Suppressor macrophage treated with lipopolysaccharide for 4 hours (primary cell): Measurements from ENCODE around the gene CNPPD1.
"Not testable (repeated sequence)": the region's sequence is repeated elsewhere in the genome, so short reads cannot be mapped to it uniquely, and the experiment has no call there.

Experiments used
- DNase-seq: peaks from one replicate; pipeline ENCODE4 v3.0.0-alpha.2; 2020

Gene CNPPD1

GRCh38 chr2:219207884-219208740 is 31.4 kb upstream of the CNPPD1 start:
- DNase-seq: no peak

- no peak for DNase-seq
These were observed 30.6 kb upstream of the CNPPD1 start for GRCh38 chr2:219207134-219207883.

GRCh38 chr2:219206328-219207133 is 29.8 kb upstream of the CNPPD1 start, which contains the start of gene ZFAND2B:
Gene ZFAND2B (plus strand): TSS chr2:219206782. CDS start chr2:219206988, 206 bp downstream.
- DNase-seq: peak; percentile 97

- DNase-seq: no peak
These were observed 29.2 kb upstream of the CNPPD1 start for GRCh38 chr2:219205981-219206327.

- DNase-seq: no peak
These were observed 28.4 kb upstream of the CNPPD1 start for GRCh38 chr2:219205165-219205538.

GRCh38 chr2:219204425-219205164 is 27.9 kb upstream of the CNPPD1 start:
- DNase-seq: no peak

- not testable (repeated sequence) for DNase-seq
These were observed 24.6 kb upstream of the CNPPD1 start for GRCh38 chr2:219201331-219201730.

GRCh38 chr2:219200502-219201326 is 24.0 kb upstream of the CNPPD1 start:
- not testable (repeated sequence) for DNase-seq

- no peak for DNase-seq
These were observed 22.9 kb upstream of the CNPPD1 start for GRCh38 chr2:219199470-219200211.

- no peak for DNase-seq
These were observed 22.2 kb upstream of the CNPPD1 start for GRCh38 chr2:219198974-219199373.

- no peak for DNase-seq
These were observed 20.7 kb upstream of the CNPPD1 start for GRCh38 chr2:219197388-219197787.

GRCh38 chr2:219186754-219187456 is 10.2 kb upstream of the CNPPD1 start:
- no peak for DNase-seq

- DNase-seq: no peak
These were observed 7.4 kb upstream of the CNPPD1 start for GRCh38 chr2:219184121-219184520.

GRCh38 chr2:219183151-219183772 is 6.5 kb upstream of the CNPPD1 start:
- no peak for DNase-seq

- DNase-seq: peak; percentile 38
These were observed 5.8 kb upstream of the CNPPD1 start for GRCh38 chr2:219182331-219183150.

GRCh38 chr2:219181531-219181930 is 4.8 kb upstream of the CNPPD1 start:
- DNase-seq: no peak

- no peak for DNase-seq
These were observed 4.2 kb upstream of the CNPPD1 start for GRCh38 chr2:219180961-219181360.

- DNase-seq: no peak
These were observed 3.1 kb upstream of the CNPPD1 start for GRCh38 chr2:219179601-219180465.
